ENCODE measurements around the gene MREG. TPM values are rescaled to one million over a fixed set of nuclear protein-coding genes. Genes with fewer than 3 reads are reported as not detected.
"Not testable (repeated sequence)": the region's sequence is repeated elsewhere in the genome, so short reads cannot be mapped to it uniquely, and the experiment has no call there.

MREG gene
- polyA plus RNA-seq, 6 donors from 2014 or later, result 0.95 to 3.1 (median 2.3) TPM; not detected in 1

GRCh38 chr2:215998636-215999035, 14.7 kb downstream of the MREG start:
- no peak for DNase-seq
- Mint-ChIP-seq H3K4me3 (no peak overlapping the region), H3K27ac (no peak overlapping the region), H3K4me1 (peaks cover 10 to 22% (median 13%) of the 10 kb centered on the region in 3 donors), H3K36me3 (peaks cover 5 to 19% of the 10 kb centered on the region in 2 donors), H3K27me3 (no peaks in the 10 kb centered on the region), H3K9me3 (no peaks in the 10 kb centered on the region)
- no peak for ATAC-seq (ENCODE audit: low read depth in 2 of 2)

GRCh38 chr2:215997219-215997618, 16.1 kb downstream of the MREG start:
- Mint-ChIP-seq H3K36me3 (peaks cover 12 to 19% of the 10 kb centered on the region in 2 donors), H3K27me3 (no peaks in the 10 kb centered on the region), H3K4me3 (no peak overlapping the region), H3K4me1 (peaks cover 0 to 8% (median 1%) of the 10 kb centered on the region in 3 donors), H3K27ac (no peak overlapping the region), H3K9me3 (peaks cover 0 to 2% (median 0%) of the 10 kb centered on the region in 7 donors)
- DNase-seq (no peak), ATAC-seq (ENCODE audit: low read depth in 2 of 2) (no peak)

GRCh38 chr2:215994911-215995310, 18.4 kb downstream of the MREG start:
- Mint-ChIP-seq H3K27me3 (no peaks in the 10 kb centered on the region), H3K4me1 (peaks cover 0 to 3% (median 0%) of the 10 kb centered on the region in 3 donors), H3K4me3 (no peak overlapping the region), H3K27ac (no peak overlapping the region), H3K36me3 (peaks cover 35 to 38% of the 10 kb centered on the region in 2 donors), H3K9me3 (peaks cover 4 to 24% (median 19%) of the 10 kb centered on the region in 7 donors)
- ATAC-seq (ENCODE audit: low read depth in 2 of 2) (no peak), DNase-seq (no peak)

DNA sequence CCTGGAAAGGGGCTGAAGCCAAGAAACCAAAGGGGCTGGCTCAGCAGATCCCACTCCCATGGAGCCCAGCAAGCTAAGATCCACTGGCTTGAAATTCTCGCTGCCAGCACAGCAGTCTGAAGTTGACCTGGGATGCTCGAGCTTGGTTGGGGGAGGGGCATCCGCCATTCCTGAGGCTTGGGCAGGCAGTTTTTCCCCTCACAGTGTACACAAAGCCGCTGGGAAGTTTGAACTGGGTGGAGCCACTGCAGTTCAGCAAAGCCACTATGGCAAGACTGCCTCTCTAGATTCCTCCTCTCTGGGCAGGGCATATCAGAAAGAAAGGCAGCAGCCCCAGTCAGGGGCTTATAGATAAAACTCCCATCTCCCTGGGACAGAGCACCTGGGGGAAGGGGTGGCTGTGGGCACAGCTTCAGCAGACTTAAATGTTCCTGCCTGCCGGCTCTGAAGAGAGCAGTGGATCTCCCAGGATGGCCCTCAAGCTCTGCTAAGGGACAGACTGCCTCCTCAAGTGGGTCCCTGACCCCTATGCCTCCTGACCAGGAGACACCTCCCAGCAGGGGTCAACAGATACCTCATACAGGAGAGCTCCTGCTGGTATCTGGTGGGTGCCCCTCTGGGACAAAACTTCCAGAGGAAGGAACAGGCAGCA, 24.7 kb downstream of the MREG start:
- not testable (repeated sequence) for DNase-seq; H3K4me1 Mint-ChIP-seq; H3K27me3 Mint-ChIP-seq; H3K4me3 Mint-ChIP-seq; ATAC-seq (ENCODE audit: low read depth in 2 of 2); H3K27ac Mint-ChIP-seq
- Mint-ChIP-seq H3K9me3 (peaks cover 12 to 45% (median 24%) of the 10 kb centered on the region in 7 donors), H3K36me3 (peaks cover 42 to 66% of the 10 kb centered on the region in 2 donors)

- peaks cover 29 to 47% of the 10 kb centered on the region in 2 donors for H3K36me3 Mint-ChIP-seq
- ATAC-seq (ENCODE audit: low read depth in 2 of 2), result no peak
- H3K27me3 Mint-ChIP-seq, result no peaks in the 10 kb centered on the region
- peaks cover 3 to 25% (median 8%) of the 10 kb centered on the region in 7 donors for H3K9me3 Mint-ChIP-seq
- H3K4me3 Mint-ChIP-seq, result no peak overlapping the region
- H3K27ac Mint-ChIP-seq, result peak overlapping the region in 1 of 6 donors; percentile 7
- peaks cover 0 to 6% (median 4%) of the 10 kb centered on the region in 3 donors for H3K4me1 Mint-ChIP-seq
- no peak for DNase-seq
Measured at GRCh38 chr2:215985257-215985656, 28.1 kb downstream of the MREG start.

DNA sequence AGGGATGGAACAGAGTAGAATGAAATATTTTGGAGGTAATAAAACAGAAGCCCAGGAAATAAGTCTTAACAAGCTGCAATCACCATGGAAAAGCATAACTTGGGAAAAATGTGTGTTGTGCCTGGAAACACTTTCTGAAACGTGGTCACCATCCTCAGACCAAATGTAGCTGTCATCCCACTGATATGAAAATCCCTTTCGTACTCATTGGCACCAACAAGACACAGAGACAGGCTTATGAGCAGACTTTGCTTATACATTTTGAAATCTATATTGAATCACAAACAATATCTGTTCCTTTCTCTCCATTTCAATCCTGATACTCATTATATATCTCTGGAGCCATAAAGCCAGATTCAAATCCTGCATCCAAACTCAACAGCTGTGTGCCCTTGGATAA, 28.7 kb downstream of the MREG start:
- no peak for ATAC-seq (ENCODE audit: low read depth in 2 of 2)
- Mint-ChIP-seq H3K9me3 (peaks cover 2 to 22% (median 5%) of the 10 kb centered on the region in 7 donors), H3K36me3 (peaks cover 23 to 41% of the 10 kb centered on the region in 2 donors), H3K27ac (no peak overlapping the region), H3K4me1 (peaks cover 0 to 6% (median 3%) of the 10 kb centered on the region in 3 donors), H3K27me3 (no peaks in the 10 kb centered on the region), H3K4me3 (no peak overlapping the region)
- DNase-seq, result no peak

GRCh38 chr2:215983581-215984351, 29.6 kb downstream of the MREG start:
- H3K27ac Mint-ChIP-seq, result peak overlapping the region in 3 of 6 donors; percentile 51 to 84 (median 71)
- peaks cover 14 to 33% of the 10 kb centered on the region in 2 donors for H3K36me3 Mint-ChIP-seq
- H3K9me3 Mint-ChIP-seq, result peaks cover 0 to 14% (median 2%) of the 10 kb centered on the region in 7 donors
- H3K4me3 Mint-ChIP-seq, result no peak overlapping the region
- no peak for DNase-seq
- H3K4me1 Mint-ChIP-seq, result peaks cover 0 to 6% (median 0%) of the 10 kb centered on the region in 3 donors
- ATAC-seq (ENCODE audit: low read depth in 2 of 2), result no peak
- H3K27me3 Mint-ChIP-seq, result no peaks in the 10 kb centered on the region

DNA sequence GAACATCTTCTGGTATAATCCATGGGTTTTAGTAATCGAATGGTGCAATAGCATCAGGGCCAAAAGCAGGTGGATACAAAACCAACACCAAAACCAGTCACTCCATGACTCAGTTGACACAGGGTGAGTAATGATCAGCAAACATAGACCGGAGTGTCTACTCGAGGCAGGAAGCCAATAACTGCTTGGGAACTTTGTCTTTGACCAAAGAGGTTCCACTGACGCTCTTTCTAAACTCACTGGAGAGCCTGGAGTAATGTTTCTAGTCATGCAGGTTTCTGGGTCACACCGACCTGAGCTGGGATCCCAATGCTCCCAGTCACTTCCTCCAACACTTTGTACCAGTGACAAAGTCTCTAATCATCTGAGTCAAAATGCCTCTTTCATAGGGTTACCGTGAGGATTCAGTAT, 30.9 kb downstream of the MREG start:
- Mint-ChIP-seq H3K9me3 (peaks cover 0 to 14% (median 2%) of the 10 kb centered on the region in 7 donors), H3K27me3 (no peaks in the 10 kb centered on the region), H3K4me1 (peaks cover 0 to 6% (median 0%) of the 10 kb centered on the region in 3 donors), H3K36me3 (peaks cover 14 to 33% of the 10 kb centered on the region in 2 donors), H3K4me3 (no peak overlapping the region), H3K27ac (peak overlapping the region in 1 of 6 donors; percentile 48)
- ATAC-seq (ENCODE audit: low read depth in 2 of 2), result no peak
- no peak for DNase-seq

- H3K27me3 Mint-ChIP-seq, result no peaks in the 10 kb centered on the region
- H3K27ac Mint-ChIP-seq, result no peak overlapping the region
- no peak for ATAC-seq (ENCODE audit: low read depth in 2 of 2)
- H3K4me3 Mint-ChIP-seq, result no peak overlapping the region
- peaks cover 0 to 6% (median 0%) of the 10 kb centered on the region in 3 donors for H3K4me1 Mint-ChIP-seq
- peaks cover 8 to 23% of the 10 kb centered on the region in 2 donors for H3K36me3 Mint-ChIP-seq
- DNase-seq, result no peak
- peaks cover 0 to 10% (median 2%) of the 10 kb centered on the region in 7 donors for H3K9me3 Mint-ChIP-seq
Measured at GRCh38 chr2:215981115-215981514, 32.2 kb downstream of the MREG start.

GRCh38 chr2:215979620-215980019, 33.7 kb downstream of the MREG start:
- ATAC-seq (ENCODE audit: low read depth in 2 of 2) (no peak), DNase-seq (no peak)
- Mint-ChIP-seq H3K27me3 (no peaks in the 10 kb centered on the region), H3K27ac (no peak overlapping the region), H3K36me3 (peaks cover 8 to 15% of the 10 kb centered on the region in 2 donors), H3K4me3 (no peak overlapping the region), H3K9me3 (peaks cover 0 to 10% (median 2%) of the 10 kb centered on the region in 7 donors), H3K4me1 (peaks cover 0 to 6% (median 0%) of the 10 kb centered on the region in 3 donors)

GRCh38 chr2:215974700-215975429, 38.5 kb downstream of the MREG start:
- Mint-ChIP-seq H3K4me3 (no peak overlapping the region), H3K36me3 (peaks cover 15 to 20% of the 10 kb centered on the region in 2 donors), H3K27me3 (no peaks in the 10 kb centered on the region)

DNA sequence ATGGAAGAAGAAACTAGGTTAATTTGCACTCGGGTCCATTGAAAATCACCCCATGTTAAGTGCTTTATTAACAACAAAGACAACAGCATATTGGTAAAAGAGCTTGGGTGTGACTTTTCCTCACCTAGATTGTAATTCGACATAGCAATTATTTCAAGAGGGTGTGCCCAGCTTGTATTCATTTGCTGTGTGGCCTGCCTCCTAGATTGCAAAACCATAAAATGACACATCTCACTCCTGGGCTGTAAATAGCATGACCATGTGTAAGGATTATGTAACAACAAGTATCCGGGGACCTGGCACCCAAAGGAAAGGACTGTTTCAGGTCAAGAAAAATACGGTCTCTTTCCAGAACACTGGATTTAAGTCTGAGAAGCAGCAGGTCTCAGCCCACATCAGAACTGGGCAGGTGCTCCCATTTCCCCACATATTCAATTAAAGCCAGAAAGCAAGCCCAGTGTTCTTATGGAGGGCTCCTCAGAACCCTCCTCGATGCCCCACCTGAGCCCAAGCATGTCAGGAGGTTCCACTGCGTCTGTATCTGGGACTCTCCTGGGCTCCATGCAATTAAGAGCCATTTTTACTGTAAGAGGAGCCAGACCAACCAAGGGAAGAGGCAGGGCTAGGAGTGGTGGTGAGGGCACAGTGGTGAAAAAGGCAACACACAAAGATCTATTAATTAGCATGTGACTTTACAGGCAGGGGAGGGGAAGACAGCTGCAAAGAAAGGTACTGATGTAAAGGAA, 39.2 kb downstream of the MREG start:
- Mint-ChIP-seq H3K4me3 (no peak overlapping the region), H3K27ac (peak overlapping the region in 2 of 6 donors; percentile 45 to 52), H3K36me3 (peaks cover 15 to 20% of the 10 kb centered on the region in 2 donors), H3K27me3 (no peaks in the 10 kb centered on the region), H3K4me1 (peaks cover 9 to 11% (median 10%) of the 10 kb centered on the region in 3 donors), H3K9me3 (peaks cover 0 to 9% (median 3%) of the 10 kb centered on the region in 7 donors)
- ATAC-seq (ENCODE audit: low read depth in 2 of 2) (no peak), DNase-seq (no peak)

More at GRCh38 chr2:215974700-215975429, 38.5 kb downstream of the MREG start:
- DNase-seq, result no peak
- Mint-ChIP-seq H3K27ac (no peak overlapping the region), H3K9me3 (peaks cover 0 to 9% (median 3%) of the 10 kb centered on the region in 7 donors), H3K4me1 (peaks cover 3 to 4% (median 3%) of the 10 kb centered on the region in 3 donors)
- no peak for ATAC-seq (ENCODE audit: low read depth in 2 of 2)

Data from naive B cell (primary cell).